Raji (cell line): ENCODE measurements around the gene FNTB.

Experiments
- POLR2A ChIP-seq: IDR thresholded peaks from 2 replicates; pipeline ENCODE4 v1.6.1; 2011; ENCODE audit warnings: low read depth, low read length, control low read depth; ENCODE audit not compliant: insufficient read depth

Gene FNTB

DNA sequence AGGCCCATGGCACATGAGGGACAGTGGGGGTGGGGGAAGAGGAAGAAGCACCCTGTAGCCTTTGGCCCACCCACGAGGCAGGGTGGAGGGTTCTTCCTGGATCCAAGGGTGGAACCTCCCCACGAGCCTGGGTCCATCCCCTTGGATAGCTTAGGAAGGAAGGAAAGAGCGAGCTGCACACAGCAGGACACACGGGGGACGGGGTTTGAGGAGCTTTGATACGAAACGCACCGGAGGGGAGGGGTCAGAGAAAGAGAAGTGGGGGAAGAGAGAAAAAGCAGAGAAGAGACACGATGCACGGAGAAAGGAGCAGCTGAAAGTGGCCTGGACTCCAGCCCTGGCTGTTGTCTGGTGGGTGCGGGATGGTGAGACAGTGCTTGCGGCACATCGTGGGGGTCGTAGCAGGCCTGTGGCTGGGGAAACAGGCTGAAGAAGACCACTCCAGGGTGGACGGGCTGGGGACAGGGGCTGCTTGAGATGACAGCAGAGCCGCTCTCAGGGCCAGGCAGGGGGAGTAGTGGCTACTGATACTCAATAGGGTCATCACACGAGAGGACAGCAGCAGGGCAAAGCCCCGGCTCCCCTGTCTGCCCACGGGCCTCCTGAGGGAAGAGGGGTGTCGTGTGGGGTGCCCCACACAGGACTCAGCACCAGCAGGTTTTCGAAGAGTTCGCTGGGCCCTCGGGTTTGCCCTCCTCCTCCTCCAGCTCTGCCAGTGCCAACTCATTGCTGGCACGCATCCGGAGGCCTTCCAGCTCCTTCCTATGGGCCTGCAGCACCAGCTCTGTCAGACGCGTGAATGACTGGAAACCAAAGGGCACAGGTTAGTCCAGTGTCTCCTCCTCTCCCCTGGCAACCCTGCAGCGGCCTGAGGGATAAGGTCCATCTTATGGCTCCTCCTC, 38.7 kb upstream of the FNTB start:
- TF ChIP-seq POLR2A: no peak

DNA sequence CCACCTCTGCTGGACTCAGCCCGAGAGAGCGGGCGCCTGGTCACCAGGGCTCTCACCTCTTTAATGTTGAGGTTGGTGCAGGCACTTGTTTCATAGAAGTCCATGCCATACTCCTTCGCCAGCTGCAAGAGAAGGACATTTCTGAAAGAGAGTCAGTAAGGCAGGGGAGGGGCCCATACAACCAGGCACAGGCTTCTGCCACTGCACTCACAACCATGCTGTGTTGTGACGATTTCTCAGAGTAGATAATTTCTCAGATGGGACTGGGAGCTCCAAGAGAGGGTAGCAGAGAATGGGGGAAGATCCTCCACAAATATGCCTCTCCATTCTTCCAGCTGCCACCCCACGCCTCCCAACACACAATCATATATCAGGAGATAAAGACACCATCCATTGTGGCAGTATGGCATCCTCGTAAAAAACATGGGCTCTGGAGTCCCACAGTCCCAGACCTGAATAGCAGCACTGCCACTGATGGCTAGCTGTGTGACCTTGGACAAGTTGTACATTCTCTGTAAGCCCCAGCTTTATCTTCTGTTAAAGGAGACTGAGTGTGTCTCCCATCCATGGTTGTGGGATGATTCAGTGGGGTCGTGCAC, 38.0 kb upstream of the FNTB start:
- no peak for TF ChIP-seq POLR2A

DNA sequence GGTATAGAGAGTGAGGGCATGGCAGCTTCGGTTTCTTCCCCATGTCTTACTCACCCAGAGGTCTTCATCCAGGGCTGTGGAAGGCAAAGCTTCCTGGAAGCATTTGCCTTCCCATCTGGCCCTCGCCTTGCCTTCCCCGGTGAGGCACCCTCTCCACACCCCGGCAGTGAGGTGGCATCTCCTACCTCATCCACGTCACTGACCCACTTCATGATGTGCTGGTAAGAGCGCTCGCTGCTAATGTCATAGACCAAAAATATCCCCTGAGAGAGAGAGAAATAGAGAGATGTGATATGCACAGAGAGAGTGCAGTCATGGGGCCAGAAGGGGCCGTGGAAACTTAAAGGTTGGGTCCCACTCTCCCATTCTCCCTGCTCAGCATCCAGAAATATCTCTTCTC, 35.8 kb upstream of the FNTB start:
- TF ChIP-seq POLR2A: no peak

DNA sequence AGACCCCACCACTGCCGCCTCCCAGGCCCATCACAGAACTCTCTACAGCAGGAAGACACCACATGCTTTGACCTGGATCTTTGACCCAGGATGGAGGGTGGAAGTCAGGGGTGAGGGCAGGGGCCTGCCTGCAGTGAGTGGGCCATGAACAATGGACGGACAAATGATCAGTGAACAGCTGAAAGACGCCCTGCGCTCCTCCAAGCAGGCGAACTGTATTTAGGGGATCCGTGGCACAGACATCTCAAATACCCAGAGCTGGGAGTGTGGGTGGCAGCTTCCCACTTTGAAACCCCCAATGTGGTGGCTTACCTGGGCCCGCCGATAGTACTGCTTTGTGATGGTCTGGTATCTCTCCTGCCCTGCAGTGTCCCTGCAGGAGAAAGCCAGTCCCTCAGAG, 35.4 kb upstream of the FNTB start:
- TF ChIP-seq POLR2A: no peak

DNA sequence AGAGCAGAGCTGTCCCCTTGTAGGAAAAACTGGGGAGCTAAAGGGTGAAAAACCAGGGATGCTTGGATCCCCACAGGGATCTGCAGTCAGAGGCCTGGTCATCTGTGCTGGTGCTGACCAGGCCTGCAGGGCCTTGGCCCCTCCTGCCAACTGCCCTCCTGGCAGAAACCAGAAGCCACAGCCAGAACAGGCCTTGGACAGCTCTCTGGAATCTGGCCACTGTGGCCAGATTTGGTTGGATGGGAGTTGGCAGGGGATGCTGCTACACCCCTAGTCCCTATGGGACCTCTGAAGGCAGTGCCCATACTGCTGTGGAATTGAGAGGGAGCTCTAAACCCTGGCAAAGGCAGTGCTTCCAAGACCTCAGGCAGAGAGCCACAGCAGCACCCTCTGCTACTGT, 35.0 kb upstream of the FNTB start:
- no peak for TF ChIP-seq POLR2A

DNA sequence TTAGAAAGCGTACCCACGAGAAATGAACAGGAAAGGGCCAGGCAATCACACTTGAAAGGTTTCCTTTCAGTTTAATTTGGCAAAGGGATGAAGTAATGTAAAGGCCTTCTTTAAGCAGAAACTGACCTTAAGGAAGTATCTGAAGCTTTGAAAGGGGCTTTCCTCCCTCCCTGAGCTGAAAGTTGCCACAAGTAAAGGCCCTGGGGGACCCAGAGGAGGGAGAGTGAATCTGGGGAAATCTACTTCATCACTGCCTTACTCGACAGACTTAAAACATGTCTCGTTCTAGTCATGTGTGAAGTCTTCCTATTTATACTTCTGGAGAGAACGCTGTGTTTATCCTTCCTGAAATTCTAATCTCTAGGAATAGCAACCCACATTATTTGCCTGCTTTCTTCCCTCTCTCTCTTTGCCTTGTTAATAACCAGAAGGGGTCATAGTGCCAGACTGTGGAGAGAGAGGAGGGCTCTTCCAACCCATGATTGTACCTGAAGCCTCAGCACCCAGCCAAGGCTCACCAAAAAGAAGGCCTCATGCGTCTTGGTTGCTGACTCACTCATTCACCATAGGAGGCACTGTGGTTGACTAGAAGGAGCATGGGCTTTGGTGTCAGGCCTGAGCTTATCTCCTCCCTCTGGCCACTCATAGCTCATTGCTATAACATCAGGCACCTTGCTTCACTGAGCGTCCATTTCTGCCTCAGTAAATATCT, 33.9 kb upstream of the FNTB start:
- no peak for TF ChIP-seq POLR2A

DNA sequence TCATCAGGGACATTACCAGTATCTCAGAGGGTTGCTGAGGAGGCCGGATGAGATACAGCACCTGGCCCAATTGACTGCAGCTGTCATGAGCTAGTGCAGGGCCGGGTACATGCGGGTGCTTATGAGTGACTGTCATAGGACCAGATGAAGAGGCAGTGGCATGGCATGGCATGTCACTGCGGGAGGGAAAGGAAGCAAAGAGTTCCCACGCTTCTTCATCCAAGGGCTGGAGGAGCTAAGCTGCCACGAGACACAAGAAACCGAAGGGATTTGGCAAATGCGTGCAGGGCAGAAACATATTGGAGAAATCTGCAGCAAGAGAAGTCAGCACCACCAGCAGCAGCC, 33.4 kb upstream of the FNTB start:
- no peak for TF ChIP-seq POLR2A

DNA sequence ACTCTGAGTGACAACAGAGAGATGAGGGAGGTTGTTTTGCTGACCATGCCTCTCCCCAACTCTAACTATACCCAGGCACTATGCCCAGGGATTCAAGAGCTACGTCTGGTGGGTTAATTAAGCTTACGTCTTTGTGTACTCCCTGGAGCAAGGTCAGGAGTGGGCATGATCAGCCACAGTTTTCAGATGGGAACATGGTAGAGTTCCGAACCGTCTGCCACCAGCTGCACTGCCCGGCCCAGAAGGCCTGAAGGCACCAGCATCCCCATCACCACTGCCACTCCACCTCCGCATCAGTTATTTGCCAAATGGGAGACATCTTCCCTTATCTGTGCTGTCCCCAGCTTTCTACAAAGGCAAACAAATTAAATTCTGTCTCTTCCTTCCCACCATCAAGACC, 33.0 kb upstream of the FNTB start:
- no peak for TF ChIP-seq POLR2A

DNA sequence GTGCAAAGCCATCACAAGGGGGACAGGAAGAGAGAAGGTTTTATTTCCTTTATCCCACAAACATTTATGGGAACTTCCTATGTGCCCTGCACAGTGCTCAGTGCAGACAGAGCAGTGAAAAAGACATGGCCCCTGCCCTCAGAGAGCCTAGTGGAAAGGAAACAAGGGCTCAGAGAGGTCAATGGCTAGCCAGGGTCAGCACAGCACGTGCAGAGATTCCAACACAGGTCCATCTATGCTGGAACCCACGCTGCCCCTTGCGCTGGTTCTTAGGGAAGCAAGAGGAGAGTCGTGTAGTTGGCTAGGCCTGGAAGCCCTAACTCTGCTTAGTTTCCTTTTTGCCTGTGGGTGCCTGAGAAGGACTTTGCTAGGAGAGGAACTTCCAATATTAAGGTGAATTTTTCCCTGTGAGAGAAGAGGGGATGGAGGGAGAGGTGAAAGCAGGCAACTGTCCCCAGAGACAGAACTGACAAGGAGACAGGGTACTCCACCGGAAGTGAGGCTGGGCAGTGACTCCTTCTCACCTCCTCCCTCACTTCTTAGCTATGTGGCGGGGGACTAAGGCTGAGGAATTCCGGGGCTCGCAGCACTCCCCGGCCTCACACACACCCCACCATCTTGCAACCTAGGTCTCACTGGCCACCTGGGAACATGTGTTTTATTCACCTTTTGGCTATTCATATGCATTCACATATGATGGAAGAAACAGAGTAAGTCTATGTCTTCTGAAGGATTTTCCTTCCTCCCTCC, 32.0 kb upstream of the FNTB start:
- no peak for TF ChIP-seq POLR2A

DNA sequence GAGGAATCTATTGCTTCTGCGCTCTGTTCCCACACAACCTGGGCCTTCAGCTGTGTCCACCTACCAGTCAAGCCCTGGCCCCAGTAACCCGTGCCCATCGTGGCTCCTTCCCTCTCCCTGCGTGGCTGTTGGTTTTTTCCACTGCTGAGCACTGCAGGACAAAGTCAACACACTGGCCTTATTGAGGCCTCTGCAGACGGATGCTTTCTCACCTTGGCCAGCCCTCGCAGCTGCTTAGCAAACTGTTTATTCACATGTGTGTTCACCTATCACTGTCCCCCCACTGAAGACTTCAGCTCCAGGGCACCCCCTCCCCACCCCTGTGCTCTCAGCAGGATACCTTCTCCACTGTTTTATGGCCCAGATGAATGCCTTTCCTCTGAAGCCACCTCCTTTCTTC, 31.4 kb upstream of the FNTB start:
- TF ChIP-seq POLR2A: no peak

DNA sequence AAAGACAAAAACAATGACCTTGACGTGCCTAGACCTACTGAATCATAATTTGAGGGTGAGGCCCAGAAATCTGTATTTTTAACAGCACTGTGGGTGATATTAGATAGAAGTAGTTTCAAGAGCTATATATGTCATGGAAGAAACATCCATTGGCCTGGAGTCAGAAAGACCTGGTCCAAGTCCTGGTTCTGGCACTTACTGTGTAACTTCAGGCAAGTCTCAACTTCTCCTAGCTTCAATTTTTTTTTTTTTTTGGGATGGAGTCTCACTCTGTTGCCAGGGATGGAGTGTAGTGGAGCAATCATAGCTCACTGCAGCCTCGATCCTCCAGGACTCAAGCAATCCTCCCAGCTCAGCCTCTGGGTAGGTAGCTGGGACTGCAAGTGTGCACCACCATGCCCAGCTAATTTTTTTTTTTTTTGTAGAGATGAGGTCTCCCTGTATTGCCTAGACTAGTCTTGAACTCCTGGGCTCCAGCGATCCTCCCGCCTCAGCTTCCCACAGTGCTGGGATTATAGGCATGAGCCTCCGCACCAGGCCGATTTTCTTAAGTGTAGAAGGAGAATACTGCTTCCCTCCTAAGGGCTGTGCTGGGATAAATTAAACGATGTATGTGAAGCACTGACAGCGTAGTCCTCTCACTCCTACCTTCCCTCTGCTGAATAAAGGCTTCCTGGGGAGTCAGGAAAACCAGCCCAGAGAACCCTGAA, 29.8 kb upstream of the FNTB start:
- TF ChIP-seq POLR2A: no peak

DNA sequence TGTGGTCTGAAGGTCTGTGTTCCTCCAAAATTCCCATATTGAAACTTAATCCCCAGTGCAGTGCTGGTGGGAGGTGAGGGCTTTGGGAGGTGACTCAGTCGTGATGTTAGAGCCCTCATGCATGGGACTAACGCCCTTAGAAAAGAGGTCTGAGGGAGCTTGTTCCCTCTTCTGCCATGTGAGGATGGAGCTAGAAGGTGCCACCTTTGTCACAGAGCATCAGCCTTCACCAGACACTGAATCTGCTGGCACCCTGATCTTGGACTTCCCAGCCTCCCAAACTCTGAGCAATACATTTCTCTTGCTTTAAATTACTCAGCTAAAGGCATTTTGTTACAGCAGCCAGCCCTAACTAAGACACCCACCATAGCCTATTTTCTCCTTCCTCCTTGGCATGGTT, 28.5 kb upstream of the FNTB start:
- no peak for TF ChIP-seq POLR2A

DNA sequence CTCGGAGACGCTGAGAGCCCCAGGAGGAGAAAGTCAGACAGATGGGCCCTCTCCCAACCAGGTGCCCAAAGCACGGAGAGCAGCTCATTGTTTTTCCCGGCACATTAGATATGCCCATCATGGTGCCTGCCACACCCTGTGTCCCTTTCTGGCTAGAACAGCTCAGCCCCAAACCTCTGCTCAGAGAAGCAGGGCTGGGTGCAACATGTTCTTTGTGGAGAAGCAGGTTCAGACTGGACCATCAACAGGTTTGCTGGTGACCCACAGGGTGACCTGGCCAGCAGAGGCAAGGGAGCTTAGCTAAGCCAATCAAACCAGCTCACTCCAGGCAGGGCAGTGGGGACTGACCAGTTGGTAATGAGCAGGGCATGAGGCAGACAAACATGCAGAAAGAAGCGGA, 28.0 kb upstream of the FNTB start:
- no peak for TF ChIP-seq POLR2A

DNA sequence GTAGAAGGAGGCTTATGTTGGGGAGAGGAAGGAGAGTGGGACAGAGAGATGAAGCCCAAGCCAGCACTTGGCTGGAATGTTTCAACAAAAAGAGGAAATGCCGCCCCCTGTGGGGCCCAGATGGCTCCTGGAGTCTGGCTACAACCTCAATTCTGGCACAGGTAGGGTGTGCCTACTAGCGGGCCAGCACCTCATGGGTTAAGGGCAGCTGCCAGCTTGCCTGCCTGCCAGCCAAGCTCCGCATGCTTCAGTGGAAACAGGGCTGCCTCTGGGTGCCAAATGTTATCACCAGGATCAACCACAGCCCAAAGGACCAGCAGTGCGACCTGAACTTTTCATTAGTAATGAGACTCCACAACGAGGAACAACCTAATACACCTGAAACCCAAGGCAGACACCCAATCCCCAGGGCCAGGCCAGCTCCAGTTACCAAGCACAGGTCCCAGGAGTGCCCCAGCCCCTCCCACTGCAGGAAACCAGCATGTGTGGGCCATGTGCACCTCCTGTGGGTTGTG, 25.9 kb upstream of the FNTB start:
- TF ChIP-seq POLR2A: no peak

DNA sequence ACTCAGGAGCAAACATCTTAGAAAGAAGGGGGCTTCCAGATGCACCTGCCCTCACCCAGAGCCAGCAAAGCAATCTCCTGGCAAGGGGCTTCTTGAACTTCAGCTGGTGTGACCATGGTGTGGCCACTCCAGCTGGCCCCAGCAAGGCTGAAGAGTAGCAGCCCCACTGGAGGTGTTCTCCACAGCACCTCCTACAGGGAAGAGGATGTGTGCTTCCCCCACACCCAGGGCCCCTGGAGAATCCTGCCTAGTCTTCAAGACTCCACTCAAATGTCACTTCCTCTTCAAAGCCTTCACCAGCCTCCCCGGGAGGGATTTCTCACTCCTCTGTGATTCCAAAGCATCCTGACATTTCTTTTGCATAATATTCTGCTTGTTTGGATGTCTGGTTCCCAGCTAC, 23.1 kb upstream of the FNTB start:
- TF ChIP-seq POLR2A: no peak
